Stimulated activated CD4-positive, alpha-beta T cell treated with anti-CD3 and anti-CD28 coated beads, TNF-alpha, amount 100 ng/mL, for 24 hours (primary cell): ENCODE data around the gene ROBO1.
"Not testable (repeated sequence)": the region's sequence is repeated elsewhere in the genome, so short reads cannot be mapped to it uniquely, and the experiment has no call there.

ENCODE experiments used
- DNase-seq, 3 experiments: peaks; one replicate each; pipeline ENCODE4 v3.0.0-alpha.2; 2020; ENCODE audit warnings: low read depth in 3 of 3

Gene ROBO1

DNA sequence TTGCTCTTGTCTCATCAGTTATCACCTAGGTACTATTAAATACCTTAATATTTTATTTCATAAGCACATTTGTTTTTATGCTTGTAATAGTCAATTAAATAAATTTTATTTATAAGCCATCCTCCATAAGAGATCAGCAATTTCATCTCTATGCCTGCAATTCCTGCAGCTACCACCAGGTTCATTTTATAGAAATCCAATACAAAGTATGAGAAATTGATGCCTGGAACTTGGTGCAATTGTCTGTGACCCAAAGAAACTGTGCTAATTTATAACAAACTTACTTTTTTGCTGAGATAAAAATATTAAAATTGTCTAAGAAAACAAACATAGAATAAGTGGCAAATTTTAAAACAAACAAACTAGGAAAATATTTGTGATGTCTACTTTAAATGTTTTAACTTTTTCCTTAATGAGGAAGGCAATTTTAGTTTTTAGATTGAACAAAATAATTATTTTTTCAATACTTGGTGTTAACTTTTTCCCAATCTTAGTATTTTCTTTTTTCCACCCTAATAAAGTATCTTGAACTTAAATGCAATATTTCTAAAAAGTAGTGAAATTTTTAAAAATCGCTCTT is 1026.6 kb downstream of the ROBO1 start:
- DNase-seq, result no peak

DNA sequence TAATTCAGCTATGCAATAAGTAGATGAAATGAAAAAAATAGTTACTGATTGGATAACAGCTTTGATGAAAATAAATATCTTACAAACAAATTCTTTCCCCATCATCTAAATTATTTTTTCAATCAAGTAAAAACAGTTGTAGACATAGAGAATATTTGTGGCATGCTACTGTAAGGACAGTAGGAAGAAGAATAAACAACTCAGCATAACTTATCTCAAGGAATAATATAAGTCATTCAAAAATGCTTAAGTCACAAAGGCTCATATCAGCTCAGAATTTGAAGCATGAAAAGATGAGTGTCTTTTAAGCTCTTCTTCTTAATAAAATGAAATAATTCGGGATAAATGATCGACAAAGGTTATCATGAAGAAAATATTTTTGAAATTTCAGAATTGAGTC is 1029.0 kb downstream of the ROBO1 start:
- DNase-seq, result no peak

DNA sequence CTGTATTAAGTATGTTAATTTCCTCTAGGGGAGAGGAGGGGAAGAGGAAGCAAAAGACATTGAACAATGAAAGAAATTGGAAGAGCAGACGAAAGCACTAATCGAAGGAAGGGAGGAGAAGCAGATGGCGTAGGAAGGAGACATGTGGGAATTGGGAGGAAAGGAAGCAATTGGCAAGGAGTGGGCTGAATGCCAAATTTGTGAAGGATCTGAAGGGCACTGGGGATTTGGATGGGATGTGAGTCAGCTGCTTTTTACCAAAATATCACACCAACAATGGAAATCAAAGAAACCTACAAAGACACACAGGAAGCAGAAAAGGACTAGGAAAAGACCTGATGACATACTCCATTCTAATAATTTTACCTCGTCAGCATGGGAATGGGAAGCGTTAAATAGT is 1029.8 kb downstream of the ROBO1 start:
- DNase-seq, result no peak

DNA sequence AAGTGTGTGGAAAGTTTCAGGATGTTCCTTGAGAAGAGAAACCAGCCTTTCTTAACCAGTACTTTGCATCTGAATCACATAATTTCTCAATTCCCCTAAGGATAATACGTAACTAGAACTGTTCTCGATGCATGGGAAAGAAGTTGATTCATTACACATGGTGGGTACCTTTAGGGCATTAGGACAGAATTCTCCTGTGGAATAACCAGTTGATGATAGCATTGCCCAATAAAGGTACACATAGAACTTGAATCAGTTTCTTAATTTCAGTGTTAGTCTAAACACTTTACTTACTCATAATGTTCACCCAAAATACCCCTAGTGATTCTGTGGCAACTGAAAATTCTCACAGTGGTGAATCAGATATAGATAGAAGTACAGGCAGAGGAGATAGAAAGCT is 1030.9 kb downstream of the ROBO1 start:
- no peak for DNase-seq

DNA sequence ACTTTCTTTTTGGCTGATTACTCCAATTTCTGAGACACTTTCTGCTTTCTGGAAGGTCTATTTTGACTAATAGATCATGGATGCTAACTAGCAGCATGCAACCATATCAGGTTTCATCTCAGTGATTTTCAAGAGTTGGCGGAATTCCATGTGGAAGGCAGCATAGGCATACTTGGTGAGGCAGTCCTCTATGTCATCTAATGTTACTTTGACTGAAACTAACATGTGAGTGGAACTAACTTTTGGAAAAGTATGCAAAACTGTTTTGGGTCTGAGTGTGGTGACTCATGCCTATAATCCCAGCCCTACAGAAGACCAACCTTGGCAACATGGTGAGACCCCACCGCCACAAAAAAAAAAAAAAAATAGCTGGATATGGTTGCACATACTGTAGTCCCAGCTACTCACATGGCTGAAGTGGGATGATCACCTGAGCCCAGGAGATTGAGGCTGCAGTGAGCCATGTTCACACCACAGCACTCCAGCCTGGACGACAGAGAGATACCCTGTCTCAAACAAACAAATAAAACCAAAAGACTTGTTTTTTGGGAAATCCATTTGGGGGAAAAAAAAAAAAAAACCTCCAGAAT is 1033.7 kb downstream of the ROBO1 start:
- DNase-seq, result no peak

DNA sequence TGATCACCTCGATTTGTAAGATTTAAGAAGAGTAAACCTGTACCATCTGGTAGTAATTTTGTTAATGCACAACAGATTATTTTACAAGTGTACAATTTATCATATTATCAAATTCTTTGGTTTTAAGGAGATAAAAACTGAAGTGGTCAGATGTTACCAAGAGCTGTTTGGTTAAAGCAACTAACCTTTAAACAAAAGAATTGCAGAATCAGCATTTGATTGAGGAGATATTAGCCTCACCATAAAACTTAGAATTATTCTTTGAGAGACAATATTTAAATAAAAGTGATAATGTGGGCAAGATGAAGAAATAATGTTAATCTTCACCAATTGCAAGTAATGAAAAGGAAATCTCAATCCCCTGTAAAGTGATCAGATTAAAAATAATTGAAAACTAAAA is 1034.9 kb downstream of the ROBO1 start:
- no peak for DNase-seq

DNA sequence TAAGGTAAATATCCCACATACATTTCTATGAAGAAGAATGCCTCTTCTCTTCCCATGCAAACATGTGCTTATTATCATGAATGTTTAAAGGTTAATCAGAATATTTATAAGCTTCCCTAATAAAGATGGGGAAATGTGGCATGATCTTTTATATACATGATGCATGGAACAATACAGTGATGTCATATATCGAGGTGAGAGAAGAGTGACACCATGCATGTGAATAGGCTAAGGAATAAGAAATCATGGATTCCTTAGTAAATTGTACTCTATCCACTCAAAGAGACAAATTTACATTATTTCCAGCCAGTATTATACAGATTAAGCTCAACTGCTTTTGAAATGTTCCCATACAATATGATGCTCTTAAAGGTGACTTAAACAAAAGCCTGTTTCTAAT is 1035.3 kb downstream of the ROBO1 start:
- no peak for DNase-seq

DNA sequence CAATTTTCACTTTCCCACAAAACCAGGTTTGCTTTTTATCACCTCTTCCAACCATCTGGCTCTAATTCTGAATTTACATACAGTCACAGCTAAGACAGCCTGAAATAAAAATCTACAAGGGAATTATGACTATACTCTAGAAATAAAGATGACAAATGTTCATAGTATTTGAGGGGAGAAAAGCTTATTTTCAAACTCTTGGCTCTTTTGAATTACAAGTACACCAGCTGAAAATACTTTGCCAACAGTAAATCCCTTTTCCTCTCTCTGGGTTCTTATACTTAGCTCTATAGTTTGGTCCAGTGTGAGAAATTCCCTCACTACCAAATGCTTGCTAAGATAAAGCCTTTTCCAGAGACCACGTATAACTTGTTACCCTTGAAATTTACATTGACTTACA is 1037.9 kb downstream of the ROBO1 start:
- DNase-seq, result no peak

DNA sequence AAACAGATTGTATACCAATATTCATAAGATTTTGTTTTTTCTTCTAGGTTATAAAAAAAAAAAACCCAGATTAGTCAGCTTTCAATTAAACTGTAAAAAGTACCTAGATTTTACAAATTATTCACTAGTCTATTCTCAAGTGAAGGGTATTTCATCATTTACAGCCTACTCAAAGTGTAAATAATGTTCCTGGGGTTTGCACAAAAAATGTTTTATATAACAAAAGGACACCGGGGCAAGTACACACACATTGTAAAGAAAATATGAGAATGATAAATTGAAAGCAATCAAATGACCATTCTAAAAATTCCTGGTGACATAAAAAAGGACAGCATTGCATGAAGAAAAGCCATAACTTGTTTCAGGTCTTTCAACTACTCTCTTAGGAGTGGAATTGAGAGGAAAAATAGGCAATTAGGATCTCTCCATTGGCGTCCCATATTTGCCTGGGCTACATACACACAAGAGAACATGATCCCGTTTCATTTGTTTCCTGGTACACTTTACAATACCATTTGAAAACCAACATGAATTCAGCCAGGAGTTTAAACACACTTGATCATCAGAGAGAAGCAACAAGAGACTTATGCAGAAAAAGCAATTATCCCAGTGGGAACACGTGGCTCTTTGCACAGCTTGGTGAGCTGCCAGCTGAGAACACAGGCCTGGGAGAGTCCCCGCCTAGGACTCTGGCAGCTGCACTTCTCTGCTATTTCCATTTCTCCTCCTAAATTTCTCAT is 1039.2 kb downstream of the ROBO1 start:
- DNase-seq, result no peak

DNA sequence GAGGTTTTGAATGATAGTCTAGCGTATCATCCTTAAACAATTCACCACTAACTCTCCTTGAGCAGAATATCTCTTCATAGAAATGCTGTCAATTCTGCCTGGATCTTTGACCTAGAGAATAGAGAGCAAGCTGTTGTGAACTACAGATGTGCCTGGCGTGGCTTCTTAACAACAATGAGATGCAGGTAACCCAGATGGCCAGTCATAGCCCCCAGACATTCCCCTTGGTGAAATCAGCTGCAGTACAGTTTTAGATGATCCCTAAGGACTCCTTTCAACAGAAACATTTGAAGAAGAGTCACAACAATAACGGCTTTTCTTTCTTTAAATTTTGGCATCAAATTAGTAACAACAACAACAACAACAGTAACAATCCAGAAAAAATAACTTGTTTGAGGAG is 1041.3 kb downstream of the ROBO1 start:
- DNase-seq, result no peak

DNA sequence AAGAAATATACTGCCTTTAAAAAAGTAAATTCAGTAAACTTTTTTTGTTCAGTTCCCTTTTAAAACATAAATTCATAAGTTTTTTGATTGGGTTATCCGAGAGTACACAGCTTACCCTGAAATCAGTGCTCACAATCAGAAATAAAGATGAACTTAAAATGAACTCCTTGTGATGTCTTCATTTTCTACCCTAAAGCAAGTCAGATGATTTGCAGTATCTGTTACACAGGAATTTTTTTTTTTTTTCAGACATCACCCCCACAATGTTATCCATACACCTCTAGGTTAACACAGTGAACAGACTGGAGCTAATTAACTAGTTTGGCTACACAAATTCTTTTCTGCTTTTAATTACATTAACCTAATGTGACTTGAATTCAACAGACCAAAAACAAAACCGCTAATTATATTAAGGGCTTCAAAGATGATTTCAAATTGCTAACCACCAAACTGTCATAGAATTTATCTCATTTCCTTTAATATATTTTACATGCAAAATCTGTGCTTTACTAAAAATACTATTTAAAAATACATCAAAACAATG is 1042.0 kb downstream of the ROBO1 start:
- no peak for DNase-seq

DNA sequence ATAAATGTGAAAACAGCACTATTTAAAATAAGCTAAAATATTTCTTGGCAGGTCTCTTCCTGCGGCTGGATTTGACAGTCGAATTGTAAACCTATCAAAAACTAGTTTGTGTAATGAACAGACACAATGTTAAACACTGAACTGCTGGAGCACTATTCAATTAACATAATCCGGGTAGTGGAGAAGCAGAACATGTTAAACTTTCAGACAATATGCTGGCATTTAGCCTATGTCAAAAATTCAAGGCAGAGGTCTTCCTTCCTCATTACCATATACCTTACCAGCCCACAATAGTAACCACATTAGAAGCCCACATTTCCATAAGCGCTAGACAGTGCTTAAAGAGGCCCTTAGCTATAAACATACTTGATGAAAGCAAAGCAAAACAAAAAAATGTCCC is 1042.9 kb downstream of the ROBO1 start:
- DNase-seq, result no peak

DNA sequence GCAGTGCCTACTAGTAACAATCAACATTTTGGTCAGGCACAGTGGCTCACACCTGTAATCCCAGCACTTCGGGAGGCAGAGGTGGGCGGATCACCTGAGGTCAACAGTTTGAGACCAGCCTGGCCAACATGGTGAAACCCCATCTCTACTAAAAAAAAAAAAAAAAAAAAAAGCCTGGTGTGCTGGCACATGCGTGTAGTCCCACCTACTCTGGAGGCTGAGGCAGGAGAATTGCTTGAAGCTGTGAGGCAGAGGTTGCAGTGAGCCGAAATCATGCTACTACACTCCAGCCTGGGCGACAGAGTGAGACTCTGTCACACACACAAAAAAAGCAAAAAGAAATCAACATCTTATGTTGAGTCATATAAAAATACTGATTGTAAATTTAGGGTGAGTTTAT is 1043.4 kb downstream of the ROBO1 start:
- not testable (repeated sequence) for DNase-seq

DNA sequence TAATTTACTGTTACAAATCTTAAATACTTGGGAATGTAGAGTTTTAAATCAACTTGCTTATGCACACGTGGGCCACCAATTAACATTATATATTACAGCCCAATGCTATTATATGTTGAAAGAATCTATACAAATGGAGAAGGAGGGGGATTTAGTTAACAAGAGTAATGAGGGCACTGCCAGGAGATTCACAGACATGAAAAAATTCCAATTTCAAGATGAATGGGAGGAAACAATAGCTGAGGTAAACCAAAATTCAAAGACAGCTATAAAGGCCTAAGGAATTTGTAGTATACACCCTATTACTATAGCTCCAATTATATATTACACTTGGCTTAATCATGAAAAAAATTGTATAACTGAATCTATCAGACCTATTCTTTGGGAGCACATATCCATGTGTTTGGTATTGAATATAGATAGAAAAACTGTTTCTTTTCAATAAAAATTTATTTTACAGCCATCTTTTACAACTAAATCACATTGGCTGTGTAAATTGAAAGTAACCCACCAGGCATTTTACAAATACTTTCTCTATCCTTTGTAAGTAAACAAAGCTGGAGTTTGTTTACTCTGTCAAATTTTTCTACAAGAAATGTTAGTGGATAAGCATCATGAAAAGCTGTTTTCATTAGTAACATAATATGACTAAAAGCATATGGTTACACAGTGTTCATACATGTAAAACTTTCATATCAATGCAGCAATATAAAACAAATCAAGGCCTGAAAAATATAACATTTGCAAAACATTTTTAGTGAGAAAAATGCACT is 1045.8 kb downstream of the ROBO1 start:
- DNase-seq, result no peak

DNA sequence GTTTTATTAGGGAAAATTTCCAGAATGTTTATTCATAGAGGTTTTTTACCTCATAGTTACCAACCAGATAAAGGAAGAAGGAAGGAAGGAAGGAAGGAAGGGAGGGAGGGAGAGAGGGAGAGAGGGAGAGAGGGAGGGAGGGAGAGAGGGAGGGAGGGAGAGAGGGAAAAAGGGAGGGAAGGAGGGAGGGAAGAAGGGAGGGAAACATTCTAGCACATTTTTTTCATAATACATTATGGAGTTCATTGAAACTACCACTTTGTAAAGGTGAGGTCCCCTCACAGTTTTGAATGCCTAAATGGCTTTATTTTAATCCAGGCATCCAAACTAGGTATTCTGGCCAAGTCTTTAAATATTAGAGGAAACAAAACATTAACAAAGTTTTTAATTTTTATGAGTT is 1049.1 kb downstream of the ROBO1 start:
- DNase-seq, result no peak

DNA sequence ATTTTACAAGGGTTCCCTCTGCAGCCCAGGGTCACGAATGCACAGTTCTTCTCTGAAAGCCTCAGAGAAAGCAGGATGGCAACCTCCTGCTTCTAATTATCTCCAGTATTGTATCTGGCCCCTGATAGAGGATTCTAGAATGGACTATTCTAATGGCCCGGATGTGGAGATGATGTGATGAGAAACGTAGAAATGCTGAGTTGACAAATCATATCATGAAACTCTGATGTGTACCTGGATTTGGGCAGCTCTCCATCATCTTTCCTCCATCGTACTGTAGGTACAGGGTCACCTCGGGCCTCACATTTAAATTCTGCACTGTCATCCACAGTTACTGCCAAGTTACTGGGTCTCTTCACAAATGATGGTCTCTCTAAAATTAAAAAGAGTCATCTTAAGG is 1050.8 kb downstream of the ROBO1 start:
- no peak for DNase-seq

DNA sequence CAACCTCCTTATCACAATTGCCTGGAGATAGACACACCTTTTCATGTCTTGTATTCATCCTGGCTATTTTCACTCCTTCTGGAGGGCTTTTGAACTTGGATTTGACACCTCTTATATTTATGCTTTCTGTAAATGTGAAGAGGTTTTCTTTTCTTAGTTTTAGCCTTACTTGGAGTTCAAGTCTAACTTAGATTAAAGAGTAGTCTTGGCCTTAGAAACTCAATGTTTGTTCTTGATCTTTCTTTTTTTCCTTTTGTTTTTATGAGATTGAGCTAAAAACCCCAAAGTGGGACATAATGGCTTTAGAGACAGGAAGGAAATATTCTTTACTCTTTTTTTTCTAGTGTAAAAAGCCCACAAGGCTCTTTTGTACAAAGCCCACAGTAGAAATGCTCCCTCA is 1054.9 kb downstream of the ROBO1 start:
- no peak for DNase-seq

DNA sequence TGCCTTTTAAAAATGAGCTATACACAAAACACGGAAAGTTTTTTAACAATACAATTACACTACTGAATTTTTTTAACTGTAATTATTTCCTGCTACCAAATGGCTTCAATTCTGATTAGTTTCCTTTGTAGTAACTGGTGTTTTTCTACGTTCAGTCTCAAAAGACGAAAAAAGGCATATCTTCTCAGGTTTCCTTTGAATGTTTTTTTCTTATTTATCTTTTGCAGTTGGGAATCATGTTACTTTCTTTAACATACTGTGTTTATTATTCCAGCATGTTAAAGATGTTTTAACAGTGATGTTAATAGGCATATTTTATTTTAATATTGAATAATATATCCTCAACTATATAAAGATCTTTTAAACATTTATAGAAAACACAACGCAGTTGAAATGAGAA is 1055.5 kb downstream of the ROBO1 start:
- no peak for DNase-seq

DNA sequence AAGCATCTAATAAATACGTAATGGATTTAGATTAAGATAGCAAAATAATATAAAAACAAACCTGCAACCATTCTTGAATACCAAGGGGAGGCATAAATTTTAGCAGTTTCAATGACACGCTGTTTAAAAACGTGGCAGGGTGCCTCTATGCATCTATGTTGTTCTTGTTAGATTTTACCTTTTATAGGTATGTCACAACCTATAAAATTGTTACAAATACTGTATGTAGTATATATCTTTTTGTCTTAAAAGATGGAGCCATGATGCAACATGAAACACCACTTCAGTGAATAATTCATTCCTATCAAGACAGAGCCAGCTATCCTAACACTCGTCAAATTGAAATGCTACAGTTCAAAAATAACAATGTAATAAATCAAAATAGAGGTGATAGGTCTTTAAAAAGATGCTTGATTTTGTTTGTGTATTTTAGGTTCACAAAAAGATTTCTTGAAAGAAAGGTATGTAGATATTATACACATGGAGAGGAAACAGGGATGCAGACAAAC is 1059.2 kb downstream of the ROBO1 start:
- no peak for DNase-seq

DNA sequence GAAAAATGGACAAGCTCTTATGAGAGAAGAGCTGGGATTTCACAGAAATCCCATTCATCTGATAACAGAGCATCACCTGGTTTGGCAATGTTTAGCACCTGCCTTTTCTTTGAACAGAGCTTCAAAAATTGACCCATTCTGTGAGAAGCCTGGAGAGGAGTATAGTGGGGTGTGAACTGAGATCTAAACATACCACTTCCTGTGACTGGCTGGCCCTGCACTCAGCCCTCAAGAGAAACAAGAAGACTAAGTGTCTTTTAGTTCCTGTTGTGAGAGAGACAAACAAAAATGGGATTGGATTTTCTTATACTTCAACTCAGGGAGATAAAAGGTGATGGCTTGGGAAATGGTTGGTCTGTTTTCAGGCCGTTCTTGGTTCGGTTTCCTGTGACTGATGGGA is 1060.2 kb downstream of the ROBO1 start:
- no peak for DNase-seq

DNA sequence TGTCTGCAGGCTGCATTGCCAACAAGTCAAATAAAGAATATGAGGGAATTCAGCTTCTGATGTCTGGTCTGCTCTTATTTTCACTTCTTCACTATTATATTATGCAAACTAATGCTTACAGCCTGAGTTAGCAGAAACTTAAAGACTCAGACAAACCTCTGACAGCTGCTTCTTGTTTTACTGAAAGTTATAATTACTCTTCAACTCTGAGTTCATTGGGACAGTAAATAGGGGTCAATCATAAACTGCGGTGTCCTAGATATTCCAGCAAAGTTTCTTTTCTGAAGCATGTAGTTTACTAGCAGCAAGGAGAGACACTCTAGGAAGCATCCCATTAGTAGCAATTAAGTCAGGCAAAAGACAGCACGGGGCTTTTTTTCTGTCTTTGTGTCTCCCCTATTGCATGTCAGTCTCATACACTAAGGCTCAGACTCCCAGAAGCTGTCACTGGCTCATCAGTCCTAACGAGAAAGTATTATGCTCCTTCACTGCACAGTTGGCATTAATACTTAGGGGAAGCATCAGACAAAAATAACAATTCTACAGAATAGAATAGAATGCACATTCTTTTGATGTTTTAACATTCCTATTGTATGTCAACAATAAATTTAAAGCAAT is 1060.8 kb downstream of the ROBO1 start:
- DNase-seq, result no peak

DNA sequence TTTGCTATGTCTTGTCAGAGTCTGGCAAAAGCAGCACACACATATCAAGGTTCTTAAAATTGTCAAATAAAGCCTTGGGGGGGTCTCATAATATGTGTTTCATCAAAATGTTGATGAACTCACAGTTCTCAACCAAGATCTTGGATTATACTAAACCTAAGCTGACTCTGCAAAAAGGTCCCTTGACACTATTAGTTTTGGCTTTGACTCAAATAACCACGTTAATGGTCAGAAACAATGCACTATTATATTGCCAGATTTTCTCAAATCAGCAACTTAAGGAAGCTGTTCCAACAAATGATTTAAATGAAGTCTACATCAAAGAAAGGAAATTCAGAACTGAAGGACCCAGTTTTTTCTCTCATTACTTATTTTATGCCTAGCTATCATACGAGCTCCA is 1063.9 kb downstream of the ROBO1 start:
- no peak for DNase-seq
